AML-193 (cell line): ENCODE measurements around the gene ASL.
A peak's percentile ranks its signal among the peaks of the same experiment; 100 is the strongest.
"Not testable (repeated sequence)": the region's sequence is repeated elsewhere in the genome, so short reads cannot be mapped to it uniquely, and the experiment has no call there.

Source experiments
- DNase-seq, 2 experiments: peaks; one replicate each; lab custom pipeline; 2025; lab: John Stamatoyannopoulos, UW

The ASL gene

GRCh38 chr7:66075590-66076461 lies at the start of gene ASL:
TSS of gene ASL (plus strand) at chr7:66075819. CDS start at chr7:66076082, 263 bp downstream.
- DNase-seq: peak; percentile 77 to 85

- not testable (repeated sequence) for DNase-seq
Observed at GRCh38 chr7:66028342-66028741, 47.3 kb upstream of the ASL start.

- DNase-seq: no peak
Observed at GRCh38 chr7:66033471-66034385, 41.9 kb upstream of the ASL start.

GRCh38 chr7:66034436-66035010 lies 41.1 kb upstream of the ASL start:
- peak in 1 of 2 experiments; percentile 11 for DNase-seq

- DNase-seq: no peak
Observed at GRCh38 chr7:66036382-66036781, 39.2 kb upstream of the ASL start.

GRCh38 chr7:66036788-66037187 lies 38.8 kb upstream of the ASL start:
- no peak for DNase-seq

GRCh38 chr7:66039094-66039670 lies 36.4 kb upstream of the ASL start:
- no peak for DNase-seq

GRCh38 chr7:66043681-66044497 lies 31.7 kb upstream of the ASL start:
- DNase-seq: no peak

GRCh38 chr7:66044498-66044854 lies 31.1 kb upstream of the ASL start:
- DNase-seq: not testable (repeated sequence)

GRCh38 chr7:66047426-66047825 lies 28.2 kb upstream of the ASL start:
- no peak for DNase-seq

- not testable (repeated sequence) for DNase-seq
Observed at GRCh38 chr7:66049886-66050285, 25.7 kb upstream of the ASL start.

GRCh38 chr7:66050337-66050957 lies 25.2 kb upstream of the ASL start:
- no peak for DNase-seq

- no peak for DNase-seq
Observed at GRCh38 chr7:66050990-66051448, 24.6 kb upstream of the ASL start.

GRCh38 chr7:66052447-66052846 lies 23.2 kb upstream of the ASL start:
- no peak for DNase-seq

- DNase-seq: no peak
Observed at GRCh38 chr7:66054063-66054462, 21.6 kb upstream of the ASL start.

- no peak for DNase-seq
Observed at GRCh38 chr7:66055321-66055956, 20.2 kb upstream of the ASL start.

- no peak for DNase-seq
Observed at GRCh38 chr7:66060796-66061195, 14.8 kb upstream of the ASL start.

GRCh38 chr7:66069732-66070131 lies 5.9 kb upstream of the ASL start:
- no peak for DNase-seq

- DNase-seq: no peak
Observed at GRCh38 chr7:66070222-66070621, 5.4 kb upstream of the ASL start.

- not testable (repeated sequence) for DNase-seq
Observed at GRCh38 chr7:66072208-66072607, 3.4 kb upstream of the ASL start.
